OCI-LY7 (cell line): ENCODE results near the gene GRIK2.

Experiments
- EZH2phosphoT487 ChIP-seq: fragments of 200-600 bp; sonication (generic); IDR thresholded peaks from 2 replicates; pipeline ENCODE4 v1.6.1; 2018; ENCODE audit warnings: low read depth, borderline replicate concordance, mild to moderate bottlenecking, mixed run types, antibody characterized with exemption, low read length, moderate library complexity, mixed read lengths
- TF ChIP-seq, protein P1 (sequence below): fragments of 200-600 bp; sonication (generic); conservative IDR thresholded peaks from 2 replicates; pipeline ENCODE4 v1.5.1; 2014; ENCODE audit warnings: mild to moderate bottlenecking, antibody characterized with exemption, low read length, moderate library complexity, mixed read lengths

- TF ChIP-seq, protein P1, sequence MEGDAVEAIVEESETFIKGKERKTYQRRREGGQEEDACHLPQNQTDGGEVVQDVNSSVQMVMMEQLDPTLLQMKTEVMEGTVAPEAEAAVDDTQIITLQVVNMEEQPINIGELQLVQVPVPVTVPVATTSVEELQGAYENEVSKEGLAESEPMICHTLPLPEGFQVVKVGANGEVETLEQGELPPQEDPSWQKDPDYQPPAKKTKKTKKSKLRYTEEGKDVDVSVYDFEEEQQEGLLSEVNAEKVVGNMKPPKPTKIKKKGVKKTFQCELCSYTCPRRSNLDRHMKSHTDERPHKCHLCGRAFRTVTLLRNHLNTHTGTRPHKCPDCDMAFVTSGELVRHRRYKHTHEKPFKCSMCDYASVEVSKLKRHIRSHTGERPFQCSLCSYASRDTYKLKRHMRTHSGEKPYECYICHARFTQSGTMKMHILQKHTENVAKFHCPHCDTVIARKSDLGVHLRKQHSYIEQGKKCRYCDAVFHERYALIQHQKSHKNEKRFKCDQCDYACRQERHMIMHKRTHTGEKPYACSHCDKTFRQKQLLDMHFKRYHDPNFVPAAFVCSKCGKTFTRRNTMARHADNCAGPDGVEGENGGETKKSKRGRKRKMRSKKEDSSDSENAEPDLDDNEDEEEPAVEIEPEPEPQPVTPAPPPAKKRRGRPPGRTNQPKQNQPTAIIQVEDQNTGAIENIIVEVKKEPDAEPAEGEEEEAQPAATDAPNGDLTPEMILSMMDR, result no peak
- no peak for TF ChIP-seq EZH2phosphoT487
Measured at GRCh38 chr6:101614774-101615173, 221.3 kb downstream of the GRIK2 start.
